K562 (cell line): ENCODE measurements around the gene MED16. TPM values are rescaled to one million over a fixed set of nuclear protein-coding genes. Genes with fewer than 3 reads are reported as not detected.
A peak's percentile ranks its signal among the peaks of the same experiment; 100 is the strongest.

Experiments used
- BDP1 ChIP-seq: IDR thresholded peaks from 3 replicates; pipeline ENCODE4 v1.6.1; 2011; ENCODE audit not compliant: insufficient read length, insufficient read depth
- CHCHD3 ChIP-seq: fragments of 250-450 bp; sonication (Bioruptor Pico); IDR thresholded peaks from 2 replicates; pipeline ENCODE4 v2.1.2; 2022; ENCODE audit warnings: mild to moderate bottlenecking
- E2F3 ChIP-seq: fragments of 250-450 bp; sonication (Bioruptor Pico); IDR thresholded peaks from 2 replicates; pipeline ENCODE4 v1.4.0; 2020; ENCODE audit warnings: mild to moderate bottlenecking
- FOXA3 ChIP-seq, 2 experiments: fragments of 450-650 bp in 1 of 2; sonication (generic) in 1 of 2; formaldehyde crosslinking; IDR thresholded peaks in 1 of 2; conservative IDR thresholded peaks in 1 of 2; 2 replicates each; pipeline versions ENCODE4 v1.4.0 to v1.8.0; 2020 to 2022; ENCODE audit warnings: mild to moderate bottlenecking in 2 of 2, missing genetic modification reagents in 1 of 2
- GABPB1 ChIP-seq: sonication (generic); formaldehyde crosslinking; IDR thresholded peaks from 2 replicates; pipeline ENCODE4 v1.8.0; 2022; ENCODE audit warnings: mild to moderate bottlenecking, missing genetic modification reagents
- HMGN3 ChIP-seq: IDR thresholded peaks from 2 replicates; pipeline ENCODE4 v1.6.1; 2011; ENCODE audit warnings: borderline replicate concordance, low read depth, mild to moderate bottlenecking, mixed read lengths, low read length; ENCODE audit not compliant: insufficient read length; ENCODE audit errors: extremely low read depth
- HNRNPLL ChIP-seq: fragments of 200-400 bp; formaldehyde crosslinking; IDR thresholded peaks from 2 replicates; pipeline ENCODE4 v1.6.1; 2017; ENCODE audit warnings: low read length, low read depth, mild to moderate bottlenecking; ENCODE audit not compliant: poor library complexity, severe bottlenecking
- MAFG ChIP-seq: fragments of 450-650 bp; conservative IDR thresholded peaks from 2 replicates; pipeline ENCODE4 v1.6.1; 2016; ENCODE audit warnings: missing genetic modification characterization, missing compliant biosample characterization
- NR2C2 ChIP-seq, 2 experiments: fragments of 200-800 bp in 1 of 2; sonication (Bioruptor generic) in 1 of 2; sonication (generic) in 1 of 2; formaldehyde crosslinking in 1 of 2; IDR thresholded peaks; 2 replicates each; pipeline versions ENCODE4 v1.6.1 to v1.8.0; 2016 to 2022; ENCODE audit warnings: mild to moderate bottlenecking in 1 of 2, missing compliant biosample characterization in 1 of 2, missing genetic modification characterization in 1 of 2, missing genetic modification reagents in 1 of 2
- POLR2B ChIP-seq: fragments of 450-650 bp; IDR thresholded peaks from 2 replicates; pipeline ENCODE4 v1.6.1; 2018; ENCODE audit warnings: low read depth; ENCODE audit not compliant: partially characterized antibody
- POLR2H ChIP-seq: IDR thresholded peaks from 2 replicates; pipeline ENCODE4 v1.6.1; 2016; ENCODE audit warnings: missing genetic modification characterization, low read depth, mild to moderate bottlenecking, control low read depth, missing compliant biosample characterization, moderate library complexity
- RAD21 ChIP-seq, 2 experiments: fragments of 250-450 bp in 1 of 2; fragments of 450-650 bp in 1 of 2; sonication (Bioruptor Pico) in 1 of 2; formaldehyde crosslinking in 1 of 2; IDR thresholded peaks in 1 of 2; conservative IDR thresholded peaks in 1 of 2; 2 replicates each; pipeline versions ENCODE4 v1.4.0 to v1.8.0; 2020 to 2022; ENCODE audit warnings: mild to moderate bottlenecking in 2 of 2, moderate library complexity in 1 of 2
- TAF15 ChIP-seq: fragments of 200-400 bp; formaldehyde crosslinking; IDR thresholded peaks from 2 replicates; pipeline ENCODE4 v1.6.1; 2017; ENCODE audit warnings: mild to moderate bottlenecking, low read depth, low read length, moderate library complexity
- TEAD4 ChIP-seq, 2 experiments: sonication (generic) in 1 of 2; formaldehyde crosslinking in 1 of 2; IDR thresholded peaks; 2 replicates each; pipeline versions ENCODE4 v1.6.1 to v1.8.0; 2012 to 2022; ENCODE audit warnings: borderline replicate concordance in 1 of 2, inconsistent platforms in 1 of 2, low read length in 1 of 2, mild to moderate bottlenecking in 1 of 2, missing genetic modification reagents in 1 of 2
- ZEB2 ChIP-seq: fragments of 450-650 bp; IDR thresholded peaks from 2 replicates; pipeline ENCODE4 v1.6.1; 2016
- ZNF561 ChIP-seq: fragments of 450-650 bp; formaldehyde crosslinking; conservative IDR thresholded peaks from 2 replicates; pipeline ENCODE4 v1.4.0; 2020; ENCODE audit warnings: mild to moderate bottlenecking, moderate library complexity
- polyA plus RNA-seq, 8 experiments: library from polyadenylated mRNA; depleted of rRNA in 4 of 8; stranded (reverse) in 5 of 8; unstranded in 3 of 8; fragments of >200 nt; fragmentation: Nextera tagmentation in 2 of 8; fragmentation: Illumina TruSeq in 1 of 8; extraction: Ambion mirVana in 2 of 8; extraction: Trizol in 1 of 8; gene quantifications; 2 replicates each; pipeline versions ENCODE4 v1.2.1 to v1.2.3, GENCODE V29; 2011 to 2014; ENCODE audit warnings: inconsistent platforms in 1 of 8, missing spikeins in 1 of 8
- total RNA-seq, 7 experiments: library from RNA; depleted of rRNA in 6 of 7; stranded (reverse); fragments of >200 nt in 6 of 7; fragmentation: Illumina TruSeq in 2 of 7; extraction: Trizol in 2 of 7; gene quantifications; 2 replicates each; pipeline versions ENCODE4 v1.2.1 to v1.2.3, GENCODE V29; 2011 to 2021; ENCODE audit warnings: low replicate concordance in 1 of 7
- TF ChIP-seq, protein P1 (sequence below), 3 experiments: fragments of 200-800 bp in 1 of 3; sonication (Bioruptor generic) in 1 of 3; sonication (generic) in 1 of 3; formaldehyde crosslinking in 1 of 3; IDR thresholded peaks; 2 replicates each; pipeline versions ENCODE4 v1.6.1 to v1.8.0; 2016 to 2022; ENCODE audit warnings: mild to moderate bottlenecking in 2 of 3, missing compliant biosample characterization in 2 of 3, missing genetic modification characterization in 2 of 3, missing genetic modification reagents in 1 of 3
- TF ChIP-seq, protein P2 (sequence below): sonication (generic); formaldehyde crosslinking; IDR thresholded peaks from 2 replicates; pipeline ENCODE4 v1.8.1; 2023; ENCODE audit warnings: mild to moderate bottlenecking, missing genetic modification reagents
- TF ChIP-seq, protein P3 (sequence below): fragments of 250-450 bp; sonication (Bioruptor Pico); IDR thresholded peaks from 2 replicates; pipeline ENCODE4 v1.8.0; 2021; ENCODE audit warnings: mild to moderate bottlenecking, moderate library complexity

The MED16 gene
- total and polyA plus RNA-seq, 9 of the 15 experiments (the other 6 are each of a cell fraction or from before 2014, with no cell fraction given), result 0.89 to 59.9 (median 8.6) TPM

DNA sequence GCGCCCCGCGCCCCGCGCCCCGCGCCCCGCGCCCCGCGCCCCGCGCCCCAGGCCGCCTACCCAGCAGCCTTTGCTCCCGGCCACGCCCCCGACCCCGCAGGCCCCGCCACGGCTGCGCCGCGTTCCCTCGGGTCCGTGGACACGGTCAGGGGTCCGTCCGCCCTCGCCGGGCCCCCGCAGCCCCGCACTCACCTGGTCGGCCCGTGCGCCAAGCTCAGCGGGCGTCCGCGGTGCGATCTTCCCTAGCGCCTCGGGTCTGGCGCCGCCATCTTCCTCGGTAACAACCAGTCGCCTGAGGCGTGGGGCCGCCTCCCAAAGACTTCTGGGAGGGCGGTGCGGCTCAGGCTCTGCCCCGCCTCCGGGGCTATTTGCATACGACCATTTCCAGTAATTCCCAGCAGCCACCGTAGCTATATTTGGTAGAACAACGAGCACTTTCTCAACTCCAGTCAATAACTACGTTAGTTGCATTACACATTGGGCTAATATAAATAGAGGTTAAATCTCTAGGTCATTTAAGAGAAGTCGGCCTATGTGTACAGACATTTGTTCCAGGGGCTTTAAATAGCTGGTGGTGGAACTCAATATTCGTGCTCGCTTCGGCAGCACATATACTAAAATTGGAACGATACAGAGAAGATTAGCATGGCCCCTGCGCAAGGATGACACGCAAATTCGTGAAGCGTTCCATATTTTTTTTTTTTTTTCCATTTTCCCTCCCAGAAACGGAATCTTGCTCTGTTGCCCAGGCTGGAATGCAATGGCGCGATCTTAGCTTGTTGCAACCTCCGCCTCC is at the start of gene MED16, which contains the start of gene RNU6-9 (continued):
- TF ChIP-seq HMGN3 (peak; percentile 84), TAF15 (no peak), ZNF561 (CRISPR knock-in tag) (no peak), TEAD4 (IDR thresholded peaks at IDR 0.05; ENCODE audit: low read length) (peak; percentile 90), TEAD4 (CRISPR knock-in tag; IDR thresholded peaks at IDR 0.05; ENCODE audit: borderline replicate concordance) (no peak), NR2C2 (CRISPR knock-in tag; IDR thresholded peaks at IDR 0.05) (0 out of 2 replicates have a peak, but pooled peaks have one; percentile 40), NR2C2 (tag; IDR thresholded peaks at IDR 0.05) (peak; percentile 22), POLR2H (tag) (peak; percentile 99), FOXA3 (CRISPR knock-in tag; conservative IDR thresholded peaks at IDR 0.05 in 1 of 2, IDR thresholded peaks at IDR 0.05 in 1 of 2) (peak in 1 of 2 experiments; percentile 63; a peak in 2 of 4 replicates), BDP1 (peak; percentile 80), ZEB2 (peak; percentile 25; the same call in 1 of the 2 replicates), POLR2B (peak; percentile 27), RAD21 (CRISPR knock-in tag; conservative IDR thresholded peaks at IDR 0.05 in 1 of 2, IDR thresholded peaks at IDR 0.05 in 1 of 2) (0 out of 4 replicates have a peak, but pooled peaks of 1 of the 2 experiments have one; percentile 10), E2F3 (no peak), GABPB1 (CRISPR knock-in tag) (peak; percentile 51; the same call in 1 of the 2 replicates), HNRNPLL (peak; percentile 48), MAFG (tag) (peak; percentile 65; the same call in 1 of the 2 replicates), CHCHD3 (CRISPR knock-in tag) (no peak)
- TF ChIP-seq, protein P1, sequence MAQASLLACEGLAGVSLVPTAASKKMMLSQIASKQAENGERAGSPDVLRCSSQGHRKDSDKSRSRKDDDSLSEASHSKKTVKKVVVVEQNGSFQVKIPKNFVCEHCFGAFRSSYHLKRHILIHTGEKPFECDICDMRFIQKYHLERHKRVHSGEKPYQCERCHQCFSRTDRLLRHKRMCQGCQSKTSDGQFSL (CRISPR knock-in tag; IDR thresholded peaks at IDR 0.05), result peak; percentile 39; the same call in 1 of the 2 replicates
- TF ChIP-seq, protein P1 (tag; IDR thresholded peaks at IDR 0.05), result no peak
- TF ChIP-seq, protein P2, sequence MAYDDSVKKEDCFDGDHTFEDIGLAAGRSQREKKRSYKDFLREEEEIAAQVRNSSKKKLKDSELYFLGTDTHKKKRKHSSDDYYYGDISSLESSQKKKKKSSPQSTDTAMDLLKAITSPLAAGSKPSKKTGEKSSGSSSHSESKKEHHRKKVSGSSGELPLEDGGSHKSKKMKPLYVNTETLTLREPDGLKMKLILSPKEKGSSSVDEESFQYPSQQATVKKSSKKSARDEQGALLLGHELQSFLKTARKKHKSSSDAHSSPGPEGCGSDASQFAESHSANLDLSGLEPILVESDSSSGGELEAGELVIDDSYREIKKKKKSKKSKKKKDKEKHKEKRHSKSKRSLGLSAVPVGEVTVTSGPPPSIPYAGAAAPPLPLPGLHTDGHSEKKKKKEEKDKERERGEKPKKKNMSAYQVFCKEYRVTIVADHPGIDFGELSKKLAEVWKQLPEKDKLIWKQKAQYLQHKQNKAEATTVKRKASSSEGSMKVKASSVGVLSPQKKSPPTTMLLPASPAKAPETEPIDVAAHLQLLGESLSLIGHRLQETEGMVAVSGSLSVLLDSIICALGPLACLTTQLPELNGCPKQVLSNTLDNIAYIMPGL (CRISPR knock-in tag), result peak; percentile 76
- TF ChIP-seq, protein P3, sequence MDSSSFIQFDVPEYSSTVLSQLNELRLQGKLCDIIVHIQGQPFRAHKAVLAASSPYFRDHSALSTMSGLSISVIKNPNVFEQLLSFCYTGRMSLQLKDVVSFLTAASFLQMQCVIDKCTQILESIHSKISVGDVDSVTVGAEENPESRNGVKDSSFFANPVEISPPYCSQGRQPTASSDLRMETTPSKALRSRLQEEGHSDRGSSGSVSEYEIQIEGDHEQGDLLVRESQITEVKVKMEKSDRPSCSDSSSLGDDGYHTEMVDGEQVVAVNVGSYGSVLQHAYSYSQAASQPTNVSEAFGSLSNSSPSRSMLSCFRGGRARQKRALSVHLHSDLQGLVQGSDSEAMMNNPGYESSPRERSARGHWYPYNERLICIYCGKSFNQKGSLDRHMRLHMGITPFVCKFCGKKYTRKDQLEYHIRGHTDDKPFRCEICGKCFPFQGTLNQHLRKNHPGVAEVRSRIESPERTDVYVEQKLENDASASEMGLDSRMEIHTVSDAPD (CRISPR knock-in tag), result no peak
